HG03378 (cell line): ENCODE data around the gene FXYD6.
"Not testable (repeated sequence)": the region's sequence is repeated elsewhere in the genome, so short reads cannot be mapped to it uniquely, and the experiment has no call there.

Experiments
- ATAC-seq: cut with Tn5 transposase; IDR thresholded peaks from one replicate; pipeline ENCODE4 v1.9.1; 2021; ENCODE audit warnings: mild to moderate bottlenecking, moderate library complexity; ENCODE audit not compliant: unreplicated experiment

FXYD6 gene

DNA sequence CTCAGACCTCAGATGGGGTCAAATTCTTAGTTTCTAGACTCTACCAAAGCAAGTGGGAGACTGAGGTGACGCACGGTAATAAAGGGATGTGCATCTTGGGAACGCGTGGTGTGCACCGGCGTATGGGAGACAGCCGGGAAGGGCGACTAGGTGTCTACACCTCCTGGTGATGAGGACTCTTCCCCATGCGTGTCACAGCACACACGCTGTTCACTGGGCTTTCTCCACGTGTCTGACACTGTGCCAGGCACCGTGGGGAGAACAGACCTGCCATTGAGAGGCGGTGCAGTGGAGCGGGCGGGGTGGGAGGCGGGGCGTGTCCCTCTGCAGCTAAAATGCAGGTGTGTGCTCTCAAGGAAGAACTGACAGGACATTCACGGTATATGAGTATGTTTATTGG lies 5.3 kb downstream of the FXYD6 start:
- no peak for ATAC-seq

DNA sequence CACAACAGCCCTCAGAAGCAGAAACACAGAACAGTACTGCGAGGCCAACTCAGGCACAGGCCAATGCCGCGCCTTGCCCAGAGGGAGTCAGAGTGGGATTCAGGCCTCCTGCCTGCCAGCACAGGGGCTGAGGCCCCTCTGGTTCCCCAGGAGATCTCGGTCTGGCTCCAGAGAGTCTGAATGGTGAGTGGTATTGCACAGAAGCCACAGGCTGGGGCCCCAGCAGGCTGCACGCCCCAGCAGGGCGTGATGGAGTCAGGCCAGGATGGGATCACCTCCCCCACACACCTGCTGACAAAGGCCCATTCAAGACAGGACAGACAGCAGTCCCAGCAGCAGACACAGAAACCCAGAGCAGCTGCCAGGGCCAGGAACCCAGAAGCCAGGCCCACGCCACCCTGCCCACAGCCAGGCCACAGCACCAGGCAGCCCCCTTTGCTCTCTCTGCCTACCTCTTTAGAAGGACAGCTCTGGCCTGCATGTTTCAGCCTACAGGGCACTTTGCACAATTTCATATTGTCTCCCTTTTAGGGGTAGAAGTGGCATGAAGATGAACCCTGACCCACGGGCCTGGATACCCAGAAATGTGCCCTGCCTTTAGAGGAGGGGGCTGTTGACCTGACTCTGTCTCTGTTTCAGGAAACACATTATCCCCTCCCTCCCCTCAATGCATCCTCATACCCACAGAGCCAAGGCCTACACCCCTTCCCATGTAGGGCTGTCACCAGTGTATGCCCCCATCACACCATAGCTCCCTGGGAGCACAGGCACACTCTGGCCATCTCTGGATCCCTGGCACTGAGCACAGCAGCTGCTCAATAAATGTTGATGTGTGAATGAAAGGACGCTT lies 6.1 kb downstream of the FXYD6 start:
- no peak for ATAC-seq

DNA sequence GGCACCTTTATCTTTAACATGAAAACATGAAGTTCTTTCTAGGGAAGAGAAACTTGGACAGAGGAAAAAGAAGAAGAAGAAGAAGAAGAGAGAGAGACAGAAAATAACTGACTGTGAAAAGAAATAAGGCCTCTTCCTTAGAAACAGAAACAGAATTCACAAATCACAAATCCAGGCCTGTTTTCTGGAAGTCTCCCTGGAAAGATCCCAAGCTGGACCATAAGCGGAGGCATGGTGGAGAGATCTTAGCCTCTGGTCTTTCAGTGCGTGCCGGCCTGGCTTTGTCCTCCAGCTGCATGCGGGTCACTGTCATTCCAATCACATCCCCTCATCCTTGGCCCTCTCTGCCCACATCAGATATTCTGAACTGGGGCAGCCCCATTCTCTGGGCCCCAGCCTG lies 6.9 kb downstream of the FXYD6 start:
- ATAC-seq = no peak

DNA sequence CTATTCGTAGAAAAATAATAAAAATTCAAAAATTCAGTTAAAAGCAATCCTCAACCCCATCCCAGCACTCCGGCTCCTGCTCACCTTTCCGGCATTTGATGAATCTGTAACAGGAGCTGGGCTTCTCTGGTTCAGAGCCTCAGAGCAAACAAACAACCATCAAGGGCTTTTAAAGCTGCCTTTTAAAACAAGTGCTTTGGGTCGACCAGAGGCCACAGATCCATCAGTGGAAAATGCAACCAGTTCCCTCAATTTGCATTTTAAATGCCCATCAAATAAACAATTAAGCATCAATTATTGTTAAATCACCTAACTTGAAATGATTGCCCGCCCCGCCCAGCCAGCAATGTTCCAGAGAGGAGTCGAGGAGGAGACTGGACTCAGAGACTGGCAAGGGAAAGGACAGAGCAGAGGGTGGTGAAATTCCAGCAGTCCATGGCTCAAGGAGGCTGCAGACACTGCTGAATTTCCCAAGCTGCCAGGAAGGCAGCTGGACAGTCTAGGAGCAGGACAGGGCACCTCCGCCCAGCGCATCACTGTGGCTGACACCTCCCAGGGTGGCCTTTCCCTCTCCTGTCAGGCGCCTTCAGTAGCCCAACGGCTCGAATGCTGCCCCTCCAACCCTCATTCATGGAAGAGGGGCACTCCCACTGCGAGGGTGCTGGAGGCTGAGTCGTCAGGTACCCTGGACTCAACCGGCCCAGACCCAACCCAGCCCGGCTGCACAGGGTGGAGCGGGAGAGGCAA lies 7.5 kb downstream of the FXYD6 start:
- no peak for ATAC-seq

DNA sequence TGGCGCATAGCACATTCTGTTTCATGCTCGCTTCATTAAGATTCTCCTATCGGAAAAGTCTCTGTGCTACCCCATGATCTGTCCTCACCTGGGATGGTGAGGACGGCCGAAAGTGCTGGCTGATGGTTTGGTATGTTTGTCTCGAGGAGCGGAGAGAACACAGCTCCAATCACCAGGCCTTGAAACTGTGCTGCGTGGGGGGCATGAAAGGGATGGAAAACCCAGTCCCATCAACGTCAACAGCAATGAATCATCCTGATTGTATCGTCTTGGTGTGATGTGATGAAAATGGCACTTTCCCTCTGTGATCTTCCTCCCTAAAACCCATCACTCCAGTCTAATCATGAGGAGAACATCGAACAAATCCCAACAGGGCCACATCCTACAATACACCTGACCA lies 8.4 kb downstream of the FXYD6 start:
- ATAC-seq = no peak

DNA sequence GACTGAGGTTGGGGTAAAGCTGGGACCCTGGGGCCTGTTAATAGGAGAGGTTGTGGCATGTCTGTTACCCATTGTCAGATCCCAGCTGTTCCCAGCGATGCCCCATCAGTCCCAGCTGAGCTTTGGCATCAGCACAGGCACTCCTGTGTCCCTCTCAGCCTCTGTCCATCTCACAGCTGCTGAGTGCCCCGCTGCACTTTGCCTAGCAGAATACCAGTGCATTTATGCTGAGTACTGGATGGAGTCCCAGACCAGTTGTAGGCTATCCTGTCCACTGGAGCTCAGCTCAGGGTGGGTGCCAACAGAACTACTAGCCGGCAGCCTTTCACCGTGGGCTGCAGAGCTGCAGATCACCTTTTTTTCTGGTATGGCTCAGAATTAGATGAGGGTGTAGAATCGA lies 9.9 kb downstream of the FXYD6 start:
- ATAC-seq = no peak

DNA sequence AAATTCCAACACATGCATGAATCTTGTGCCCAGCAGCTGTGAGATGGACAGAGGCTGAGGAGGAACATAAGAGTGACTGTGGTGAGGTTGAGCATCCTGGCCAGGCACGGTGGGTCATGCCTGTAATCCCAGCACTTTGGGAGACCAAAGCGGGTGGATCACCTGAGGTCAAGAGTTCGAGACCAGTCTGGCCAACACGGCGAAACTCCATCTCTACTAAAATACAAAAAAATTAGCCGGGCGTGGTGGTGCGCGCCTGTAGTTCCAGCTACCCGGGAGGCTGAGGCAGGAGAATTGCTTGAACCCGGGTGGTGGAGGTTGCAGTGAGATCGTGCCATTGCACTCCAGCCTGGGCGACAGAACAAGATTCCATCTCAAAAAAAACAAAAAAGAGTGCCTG lies 10.9 kb downstream of the FXYD6 start:
- ATAC-seq = not testable (repeated sequence)

DNA sequence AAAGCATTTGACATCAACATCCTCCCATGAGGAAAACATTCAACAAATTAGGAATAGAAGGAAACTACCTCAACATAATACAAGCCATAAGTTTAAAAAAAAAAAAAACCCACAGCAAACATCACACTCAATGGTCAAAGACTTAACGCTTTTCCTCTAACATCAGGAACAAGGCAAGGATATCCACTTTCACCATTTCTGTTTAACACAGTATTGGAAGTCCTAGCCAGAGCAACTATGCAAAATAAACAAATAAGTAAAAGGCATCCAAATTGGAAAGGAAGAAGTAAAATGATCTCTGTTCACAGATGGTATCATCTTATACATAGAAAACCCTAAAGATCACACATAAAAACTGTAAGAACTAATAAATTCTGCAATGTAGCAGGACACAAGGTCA lies 13.1 kb downstream of the FXYD6 start:
- no peak for ATAC-seq

DNA sequence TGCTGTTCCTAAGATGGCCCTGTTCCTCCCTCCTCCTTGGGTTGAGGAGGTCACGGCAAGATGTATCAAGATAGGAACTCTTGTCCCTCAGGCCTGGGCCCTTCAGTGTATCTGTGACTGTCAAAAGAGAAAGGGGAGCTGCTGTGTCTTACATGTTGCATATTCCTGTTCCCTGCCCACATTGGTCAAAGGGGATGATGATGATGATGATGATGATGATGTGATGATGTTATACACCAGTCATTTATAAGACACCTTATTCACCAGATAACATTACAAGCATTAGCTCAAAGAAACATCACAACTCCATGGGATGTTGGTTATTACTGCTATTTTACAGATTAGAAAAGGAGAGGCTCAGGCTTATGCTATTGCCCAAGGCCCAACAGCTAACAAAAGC lies 13.7 kb downstream of the FXYD6 start:
- ATAC-seq = no peak

DNA sequence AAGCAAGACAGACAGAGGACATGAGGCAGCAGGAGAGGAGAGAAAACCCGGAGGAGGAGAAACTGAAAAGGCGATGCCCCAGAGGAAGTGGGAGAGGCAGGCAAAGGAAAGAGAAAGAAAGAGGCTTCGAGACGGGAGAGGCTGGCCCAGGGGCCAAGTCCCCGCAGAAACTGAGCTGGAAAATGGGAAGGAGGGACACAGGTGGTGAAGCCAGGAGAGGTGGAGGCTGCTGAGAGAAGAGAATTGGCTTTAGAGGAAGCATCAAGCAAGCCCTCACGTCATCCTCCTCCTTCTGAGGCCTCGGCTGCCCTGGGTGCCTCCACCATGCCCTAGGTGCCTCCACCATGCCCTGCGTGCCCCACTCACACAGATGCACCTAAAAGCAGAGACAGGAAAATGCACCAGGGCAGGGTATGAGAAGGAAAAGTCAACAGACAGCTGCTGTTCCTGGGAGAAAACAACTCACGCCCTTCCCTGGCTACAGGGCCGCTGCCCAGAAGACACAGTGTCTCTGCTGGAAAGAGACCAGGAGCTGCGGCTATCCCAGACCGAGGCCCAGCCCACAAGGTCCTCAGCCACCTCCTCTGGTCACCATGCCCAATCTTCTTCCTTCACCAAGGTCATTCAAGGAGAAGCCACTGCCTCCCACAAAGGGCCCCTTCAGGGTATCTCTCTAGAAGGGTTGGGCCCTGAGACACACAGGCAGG lies 14.3 kb downstream of the FXYD6 start:
- ATAC-seq = no peak

DNA sequence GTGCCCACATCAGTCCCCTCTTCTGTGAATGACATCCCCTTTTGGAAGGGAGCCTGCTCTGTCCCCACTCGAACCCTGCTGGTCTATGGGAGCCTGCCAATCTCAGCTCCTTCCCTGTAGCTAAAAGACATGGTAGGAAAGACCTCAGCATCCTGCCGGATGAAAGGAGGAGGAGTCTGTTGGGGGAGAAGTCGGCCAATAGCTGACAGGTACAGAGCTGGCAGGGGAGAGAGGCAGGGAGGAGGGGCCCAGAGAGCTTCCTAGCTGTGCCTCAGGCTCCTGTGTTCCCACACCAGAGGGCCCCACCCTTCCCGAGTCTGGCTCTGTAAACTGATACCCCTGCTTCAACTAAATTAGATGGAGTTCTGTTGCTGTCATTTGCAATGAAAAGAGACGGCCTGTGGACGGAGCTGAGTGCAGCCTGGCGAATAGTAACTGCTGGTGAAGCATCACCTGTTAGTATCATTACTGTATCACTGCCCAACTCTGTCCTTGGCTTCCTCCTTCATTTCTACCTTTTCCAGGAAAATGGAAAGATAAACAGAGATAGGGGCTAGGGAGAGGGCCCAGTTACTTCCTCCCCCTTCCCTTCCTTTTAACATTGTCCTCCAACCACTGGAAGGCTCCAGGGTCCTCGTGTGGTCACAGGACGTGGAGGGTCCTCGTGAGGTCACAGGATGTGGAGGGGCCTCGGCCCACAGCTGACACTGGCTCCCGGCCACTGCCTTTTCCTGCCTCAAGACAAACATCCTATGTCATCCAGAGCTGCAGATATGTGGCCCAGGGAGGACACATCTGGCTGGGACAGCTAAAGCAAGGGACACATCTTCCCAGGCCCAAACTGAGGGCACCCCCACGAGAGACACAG lies 15.1 kb downstream of the FXYD6 start:
- ATAC-seq = no peak

DNA sequence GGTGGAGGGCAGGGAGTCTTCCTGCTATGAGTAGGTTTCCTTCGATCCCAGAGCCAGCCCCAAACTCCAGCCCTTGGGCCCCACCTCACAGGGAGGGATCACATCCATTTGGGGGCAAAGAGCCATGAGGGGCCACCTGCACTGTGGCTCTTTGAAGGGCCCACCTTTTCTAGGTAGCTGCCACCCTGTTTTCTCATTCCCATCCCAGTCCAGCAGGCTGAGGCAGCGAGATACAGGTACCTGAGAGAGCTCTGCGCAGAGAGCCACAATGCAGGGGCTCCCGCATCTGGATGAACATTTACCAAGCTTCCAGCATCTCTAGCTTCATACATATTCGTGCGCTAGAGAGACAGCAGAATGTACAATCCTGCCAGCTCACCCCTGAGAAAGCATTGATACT lies 16.3 kb downstream of the FXYD6 start:
- ATAC-seq = no peak

DNA sequence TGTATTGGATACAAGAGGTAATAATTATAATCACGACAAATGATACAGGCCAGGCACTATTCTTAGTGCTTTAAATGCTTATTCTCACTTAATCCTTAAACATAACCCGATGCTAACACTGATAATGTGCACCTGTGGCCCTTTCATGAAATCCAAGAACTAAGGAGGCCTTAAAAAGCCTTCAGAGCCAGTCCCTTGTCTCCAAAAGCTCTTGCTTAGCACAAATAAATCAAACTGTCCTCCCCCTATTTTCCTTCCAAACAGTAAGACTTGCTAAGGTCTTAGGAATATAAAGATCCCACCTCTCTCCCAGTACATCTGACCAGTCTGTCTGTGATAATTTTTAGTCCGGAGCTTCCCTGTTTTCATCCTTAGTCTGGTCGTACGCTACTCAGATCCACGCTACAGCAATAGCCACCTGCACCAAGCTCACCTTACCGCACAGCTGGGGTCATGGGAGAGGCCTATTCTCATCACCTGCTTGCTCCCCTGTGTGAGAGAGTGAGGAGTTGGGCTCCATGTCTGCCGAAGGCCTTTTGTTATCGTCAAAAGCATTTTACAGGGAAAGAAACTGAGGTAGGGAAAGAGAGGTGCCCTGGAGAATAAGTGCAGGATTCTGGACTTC lies 16.9 kb downstream of the FXYD6 start:
- no peak for ATAC-seq

DNA sequence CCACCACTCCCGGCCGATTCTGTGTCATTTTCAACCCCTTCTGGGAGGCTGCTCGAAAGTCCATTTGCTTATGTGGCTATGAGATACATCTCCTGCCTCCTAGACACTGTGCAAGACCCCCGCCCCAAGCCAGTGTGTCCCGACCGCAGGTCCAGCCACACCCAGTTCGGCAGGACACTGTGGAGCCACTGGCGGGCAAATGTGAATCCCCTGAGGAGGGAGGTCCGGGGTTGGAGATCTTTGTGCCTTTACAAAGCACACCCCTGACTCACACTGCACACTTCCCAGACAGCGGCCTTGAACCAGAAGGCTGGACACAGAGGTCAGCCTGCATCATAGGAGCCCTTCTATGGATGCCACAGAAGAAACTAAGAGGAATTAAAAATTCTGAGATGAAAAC lies 17.4 kb downstream of the FXYD6 start:
- no peak for ATAC-seq

DNA sequence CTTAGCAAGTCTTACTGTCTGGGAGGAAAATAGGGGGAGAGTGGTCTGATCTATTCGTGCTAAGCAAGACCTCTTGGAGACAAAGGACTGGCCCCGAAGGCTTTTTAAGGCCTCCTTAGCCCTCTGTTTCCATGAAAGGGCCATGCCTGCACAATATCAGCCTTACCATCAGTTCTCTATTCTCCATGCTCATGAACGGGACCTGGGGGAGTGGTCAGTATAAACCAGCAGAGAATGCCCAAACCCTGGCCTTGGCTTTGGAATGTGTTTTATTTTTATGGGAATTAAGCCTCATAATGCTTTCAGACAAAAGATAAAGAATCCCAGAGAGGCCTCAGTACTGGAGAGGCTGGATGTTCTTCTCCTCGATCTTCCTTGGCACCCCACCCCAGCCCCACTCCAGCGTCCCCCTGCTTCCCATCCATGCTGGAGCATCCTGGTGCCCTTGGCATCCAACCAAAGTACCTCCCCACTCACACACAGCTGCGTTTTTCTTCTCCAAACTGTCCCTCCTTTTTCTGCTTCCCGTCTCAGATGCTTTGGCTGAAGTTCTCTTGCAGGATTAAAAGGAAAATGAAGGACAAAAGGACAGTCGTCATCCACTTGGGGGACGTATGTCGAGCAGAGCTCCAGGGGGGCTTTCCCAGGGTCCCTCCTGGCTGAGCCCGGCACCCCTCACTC lies 18.6 kb downstream of the FXYD6 start:
- ATAC-seq = no peak

DNA sequence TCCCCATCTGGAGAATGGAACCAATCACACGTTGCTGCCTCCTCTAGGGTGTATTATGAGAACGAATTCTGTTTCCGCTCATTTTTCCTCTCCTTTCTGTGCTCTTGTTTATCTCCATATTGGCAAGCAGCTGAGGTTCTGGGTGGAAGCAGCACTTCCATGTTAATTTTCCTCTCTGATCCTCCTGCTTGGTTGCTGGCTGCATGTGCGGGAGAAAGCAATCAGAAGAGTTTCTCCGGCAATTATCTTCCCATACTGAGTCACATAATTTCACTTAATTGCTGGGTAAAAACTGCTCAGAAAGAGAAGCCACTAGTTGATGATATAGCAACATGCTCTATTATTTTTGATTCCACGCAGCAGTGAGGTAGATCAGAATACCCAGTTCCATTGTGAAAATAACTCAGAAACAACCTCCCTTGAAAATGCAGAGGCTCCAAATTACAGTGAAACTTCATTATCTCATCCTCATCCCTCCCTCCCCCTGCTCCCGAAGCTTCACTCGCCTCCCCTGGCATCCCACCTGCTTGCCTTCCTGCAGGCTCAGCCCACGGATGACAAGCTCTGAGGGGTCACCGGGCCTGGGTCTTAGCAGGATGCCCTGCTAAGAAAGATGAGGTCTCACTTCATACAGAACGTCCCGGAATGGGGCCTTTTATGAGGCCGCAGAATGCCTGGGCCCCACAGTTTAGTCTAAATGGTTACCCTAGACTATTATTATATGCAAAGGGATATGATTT lies 20.4 kb downstream of the FXYD6 start:
- ATAC-seq = no peak

DNA sequence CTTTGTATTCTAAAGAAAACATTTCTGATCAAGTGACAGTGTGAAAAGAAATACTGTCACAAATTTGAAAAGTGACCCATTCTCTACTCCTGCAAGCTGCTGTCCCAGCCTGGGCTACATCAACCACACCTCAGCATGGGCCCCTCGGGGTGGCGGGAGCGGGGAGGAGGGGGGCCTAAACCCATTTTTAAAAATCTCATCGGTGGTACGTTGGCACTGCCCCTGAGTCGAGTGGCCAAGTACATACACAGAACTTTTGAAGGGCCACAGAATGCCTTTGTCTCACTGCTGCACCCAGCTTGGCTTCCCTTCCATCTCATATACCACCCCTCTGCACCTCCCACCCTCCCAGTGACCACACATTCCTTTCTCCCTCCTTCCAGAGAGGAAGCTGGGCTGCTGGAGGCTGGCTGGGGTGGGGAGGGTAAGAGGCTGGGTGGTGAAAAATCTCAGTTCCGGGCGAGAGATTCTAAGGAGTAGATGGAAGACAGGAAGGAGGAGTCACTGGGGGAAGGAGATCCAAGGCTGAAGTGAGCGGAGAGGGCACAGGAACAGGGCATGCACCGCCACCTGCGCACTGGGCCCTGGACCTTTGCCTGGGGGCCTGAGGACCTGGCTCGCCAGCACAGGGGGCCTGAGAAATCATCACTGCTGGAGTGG lies 21.1 kb downstream of the FXYD6 start:
- ATAC-seq = no peak

DNA sequence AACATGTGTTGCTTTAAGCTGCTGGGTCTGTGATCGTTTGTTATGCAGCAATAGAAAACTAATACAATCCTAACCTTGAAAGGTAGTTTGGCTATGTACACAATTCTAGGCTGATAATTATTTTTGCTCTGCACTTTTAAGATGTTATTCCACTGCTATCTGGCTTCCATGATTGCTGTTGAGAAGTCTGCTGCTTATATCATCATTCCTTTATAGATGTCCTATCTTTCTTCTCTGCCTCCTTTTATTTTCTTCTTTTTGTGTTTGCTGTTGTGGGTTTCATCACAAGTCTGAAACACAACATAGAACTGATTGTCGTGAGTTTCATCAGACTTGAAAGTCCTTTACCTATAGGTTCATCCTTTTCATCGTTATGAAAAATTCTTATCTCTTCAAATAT lies 24.1 kb downstream of the FXYD6 start:
- no peak for ATAC-seq

DNA sequence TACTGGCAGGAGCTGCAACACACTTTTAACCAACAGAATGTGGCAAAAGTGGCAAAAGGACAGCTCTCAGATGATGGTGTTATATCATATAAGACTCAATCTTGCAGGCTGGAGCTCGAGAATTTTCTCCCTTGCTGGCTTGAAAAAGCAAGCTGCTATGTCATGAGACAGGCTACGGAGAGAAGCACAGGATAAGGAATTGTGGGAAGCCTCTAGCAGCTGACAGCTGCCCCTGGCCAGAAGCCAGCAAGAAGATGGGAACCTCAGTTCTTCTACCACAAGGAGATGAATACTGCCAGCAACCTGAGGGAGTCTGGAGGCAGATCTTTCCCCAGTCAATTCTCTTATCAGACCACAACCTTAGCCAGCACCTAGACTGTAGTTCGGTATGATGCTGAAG lies 24.6 kb downstream of the FXYD6 start:
- no peak for ATAC-seq
